ENCODE results near the gene ASTN2. TPM values are rescaled to one million over a fixed set of nuclear protein-coding genes. Genes with fewer than 3 reads are reported as not detected.

ASTN2 gene
- polyA plus RNA-seq, 1 donor from 2014 or later, result 6.8 TPM

DNA sequence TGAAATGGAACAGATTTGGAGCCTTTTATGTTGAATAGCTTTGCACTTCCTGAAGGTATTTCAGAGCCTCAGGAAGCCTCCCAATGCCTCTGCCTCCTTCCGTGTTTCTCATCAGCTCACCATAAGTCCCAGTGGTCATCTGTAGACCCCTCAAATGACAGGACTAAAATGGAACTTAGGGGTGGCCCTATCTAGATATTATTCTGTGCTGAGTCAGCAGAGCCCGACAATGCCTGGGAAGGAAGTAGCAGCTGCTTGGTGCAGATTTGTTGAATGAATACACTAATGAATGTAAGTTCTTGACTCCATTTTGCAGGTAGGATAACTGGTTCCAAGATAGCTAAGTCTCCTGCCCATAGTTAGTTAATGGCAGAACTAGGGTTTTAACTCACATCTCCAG lies 97.7 kb downstream of the ASTN2 start:
- no peaks in the 10 kb centered on the region for H3F3A ChIP-seq (ENCODE audit: insufficient read depth, low read length, poor library complexity, severe bottlenecking)
- H3K9ac ChIP-seq (ENCODE audit: low read length), result no peak overlapping the region
- H3K9me2 ChIP-seq (ENCODE audit: insufficient read depth, low read length), result no peaks in the 10 kb centered on the region
- H3K4me2 ChIP-seq (ENCODE audit: low read length), result no peak overlapping the region
- H3K9me3 ChIP-seq (ENCODE audit: low read length), result no peaks in the 10 kb centered on the region
- H4K20me1 ChIP-seq (ENCODE audit: insufficient read depth), result no peaks in the 10 kb centered on the region
- H3K4me3 ChIP-seq (ENCODE audit: low read length), result no peak overlapping the region
- H2AFZ ChIP-seq (ENCODE audit: low read depth, low read length), result no peak overlapping the region
- no peaks in the 10 kb centered on the region for H3K79me2 ChIP-seq (replicated peaks; ENCODE audit: insufficient read depth, low read length)
- TF ChIP-seq TAF1 (IDR thresholded peaks at IDR 0.05; ENCODE audit: low read depth), result no peak
- TF ChIP-seq EP300 (conservative IDR thresholded peaks at IDR 0.05; ENCODE audit: poor library complexity, severe bottlenecking), result no peak
- no peak for TF ChIP-seq RAD21 (conservative IDR thresholded peaks at IDR 0.05)
- no peak for TF ChIP-seq SMC3 (conservative IDR thresholded peaks at IDR 0.05; ENCODE audit: poor library complexity)
- no peak for TF ChIP-seq POLR2AphosphoS5 (IDR thresholded peaks at IDR 0.05)
- no peak for TF ChIP-seq CTCF (IDR thresholded peaks at IDR 0.05; ENCODE audit: poor library complexity, severe bottlenecking)
- no peak for TF ChIP-seq MXI1 (conservative IDR thresholded peaks at IDR 0.05; ENCODE audit: poor library complexity, severe bottlenecking)
- H3K36me3 ChIP-seq (ENCODE audit: insufficient read depth, low read length), result no peaks in the 10 kb centered on the region
- no peaks in the 10 kb centered on the region for H3K27me3 ChIP-seq (ENCODE audit: insufficient read depth, low read depth, low read length)
- no peak overlapping the region for H3K27ac ChIP-seq (ENCODE audit: low read length)

- Histone ChIP-seq H3K9me3 (ENCODE audit: low read length) (no peaks in the 10 kb centered on the region), H3K27ac (ENCODE audit: low read length) (no peak overlapping the region), H3K9me2 (ENCODE audit: insufficient read depth, low read length) (no peaks in the 10 kb centered on the region), H4K20me1 (ENCODE audit: insufficient read depth) (no peaks in the 10 kb centered on the region), H3K36me3 (ENCODE audit: insufficient read depth, low read length) (no peaks in the 10 kb centered on the region), H3K27me3 (ENCODE audit: insufficient read depth, low read depth, low read length) (no peaks in the 10 kb centered on the region), H3K4me3 (ENCODE audit: low read length) (no peak overlapping the region), H3K79me2 (replicated peaks; ENCODE audit: insufficient read depth, low read length) (no peaks in the 10 kb centered on the region), H3F3A (ENCODE audit: insufficient read depth, low read length, poor library complexity, severe bottlenecking) (no peaks in the 10 kb centered on the region), H3K9ac (ENCODE audit: low read length) (no peak overlapping the region), H2AFZ (ENCODE audit: low read depth, low read length) (no peak overlapping the region), H3K4me2 (ENCODE audit: low read length) (no peak overlapping the region)
- no peak for TF ChIP-seq SMC3 (conservative IDR thresholded peaks at IDR 0.05; ENCODE audit: poor library complexity)
- TF ChIP-seq EZH2 (IDR thresholded peaks at IDR 0.05; ENCODE audit: borderline replicate concordance, insufficient read depth, low read length, poor library complexity, severe bottlenecking), result no peak
- TF ChIP-seq TAF1 (IDR thresholded peaks at IDR 0.05; ENCODE audit: low read depth), result no peak
- no peak for TF ChIP-seq EP300 (conservative IDR thresholded peaks at IDR 0.05; ENCODE audit: poor library complexity, severe bottlenecking)
- no peak for TF ChIP-seq POLR2AphosphoS5 (IDR thresholded peaks at IDR 0.05)
- no peak for TF ChIP-seq CTCF (IDR thresholded peaks at IDR 0.05; ENCODE audit: poor library complexity, severe bottlenecking)
- TF ChIP-seq RAD21 (conservative IDR thresholded peaks at IDR 0.05), result no peak
- TF ChIP-seq MXI1 (conservative IDR thresholded peaks at IDR 0.05; ENCODE audit: poor library complexity, severe bottlenecking), result no peak
- TF ChIP-seq REST (IDR thresholded peaks at IDR 0.05; ENCODE audit: borderline replicate concordance), result no peak
These were observed 99.6 kb downstream of the ASTN2 start for GRCh38 chr9:117315236-117315635.
